GM18508 (cell line): Measurements from ENCODE around the gene ADAM10.
"Not testable (repeated sequence)": the region's sequence is repeated elsewhere in the genome, so short reads cannot be mapped to it uniquely, and the experiment has no call there.

Source experiments
- ATAC-seq: cut with Tn5 transposase; IDR thresholded peaks from one replicate; pipeline ENCODE4 v1.9.1; 2021; ENCODE audit warnings: moderate number of reproducible peaks; ENCODE audit not compliant: insufficient read depth, unreplicated experiment

Gene ADAM10

GRCh38 chr15:58749532-58750337 lies at the start of gene ADAM10:
TSS of gene ADAM10 (minus strand) at chr15:58749707. CDS start at chr15:58749534, 173 bp downstream.
- peak; percentile 41 for ATAC-seq

- no peak for ATAC-seq
Measured at GRCh38 chr15:58797505-58797904, 48.0 kb upstream of the ADAM10 start.

GRCh38 chr15:58795825-58796224 lies 46.3 kb upstream of the ADAM10 start:
- no peak for ATAC-seq

DNA sequence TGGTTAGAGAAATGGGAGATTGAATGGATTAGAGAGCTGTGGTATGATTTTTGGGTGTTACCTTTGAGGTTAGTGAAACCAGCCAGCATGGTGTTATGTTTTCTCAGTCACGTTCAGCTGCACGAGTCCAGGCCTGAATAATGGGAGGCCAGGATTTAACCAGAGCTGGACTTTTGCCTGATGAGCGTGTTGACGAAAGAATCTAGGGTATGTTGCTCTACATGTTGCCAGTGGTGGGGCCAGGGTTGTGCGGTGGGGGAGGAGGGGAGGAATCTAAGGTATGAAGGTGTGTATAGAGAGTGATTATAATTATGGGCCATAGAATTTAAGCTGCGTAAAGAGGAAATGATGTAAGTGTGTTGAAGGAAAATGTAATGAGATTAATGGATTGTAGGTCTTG lies 44.4 kb upstream of the ADAM10 start:
- no peak for ATAC-seq

DNA sequence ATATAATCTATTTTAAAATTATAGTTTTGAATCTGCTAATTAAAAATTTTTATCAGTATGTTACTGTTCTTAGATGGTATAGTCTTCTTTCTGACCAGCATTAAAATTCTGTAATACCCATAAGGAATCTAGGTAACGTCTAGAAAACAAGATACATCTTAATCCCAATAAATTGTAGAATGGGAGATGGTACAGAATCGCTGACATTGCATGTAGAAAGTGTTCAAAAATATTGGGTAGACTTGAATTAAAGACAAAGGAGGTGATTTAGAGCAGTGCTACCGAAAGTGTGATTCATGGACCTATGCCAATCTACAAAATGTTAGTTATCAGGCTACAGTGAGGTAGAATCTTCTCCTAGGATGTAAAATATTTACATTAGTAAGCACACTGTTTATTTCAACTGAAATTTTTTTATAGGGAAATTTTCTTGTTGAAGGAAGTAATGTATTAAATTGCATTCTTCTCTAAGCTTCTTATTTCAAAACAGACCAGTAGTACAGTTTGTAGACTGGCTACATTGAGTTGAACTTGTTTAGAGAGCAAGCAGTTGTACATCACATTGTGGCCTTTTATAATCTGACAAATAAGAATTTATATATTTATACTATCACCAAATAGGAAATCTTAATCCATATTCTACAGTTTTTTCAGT lies 38.7 kb upstream of the ADAM10 start:
- ATAC-seq, result no peak

GRCh38 chr15:58785355-58785754 lies 35.8 kb upstream of the ADAM10 start:
- no peak for ATAC-seq

GRCh38 chr15:58779554-58779953 lies 30.0 kb upstream of the ADAM10 start:
- ATAC-seq, result no peak

- peak; percentile 63 for ATAC-seq
Measured at GRCh38 chr15:58777107-58777506, 27.6 kb upstream of the ADAM10 start.

GRCh38 chr15:58775402-58775801 lies 25.9 kb upstream of the ADAM10 start:
- ATAC-seq, result no peak

DNA sequence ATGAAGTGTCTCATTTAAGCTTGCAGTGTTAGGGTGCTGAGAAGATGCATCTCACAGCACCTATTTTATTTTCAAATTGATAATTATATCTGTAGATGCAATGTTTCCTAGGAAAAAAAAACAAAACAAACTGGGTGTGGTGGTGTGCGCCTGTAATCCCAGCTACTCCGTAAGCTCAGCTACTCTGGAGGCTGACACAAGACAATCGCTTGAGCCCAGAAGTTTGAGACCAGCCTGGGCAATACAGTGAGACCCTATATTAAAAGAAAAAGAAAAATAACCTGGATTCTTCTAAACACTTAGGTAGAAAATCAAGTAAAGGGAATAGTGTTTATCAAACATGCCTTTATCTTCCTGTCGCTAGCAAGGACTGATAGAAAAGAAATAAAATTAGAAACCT lies 23.5 kb upstream of the ADAM10 start:
- ATAC-seq, result no peak

DNA sequence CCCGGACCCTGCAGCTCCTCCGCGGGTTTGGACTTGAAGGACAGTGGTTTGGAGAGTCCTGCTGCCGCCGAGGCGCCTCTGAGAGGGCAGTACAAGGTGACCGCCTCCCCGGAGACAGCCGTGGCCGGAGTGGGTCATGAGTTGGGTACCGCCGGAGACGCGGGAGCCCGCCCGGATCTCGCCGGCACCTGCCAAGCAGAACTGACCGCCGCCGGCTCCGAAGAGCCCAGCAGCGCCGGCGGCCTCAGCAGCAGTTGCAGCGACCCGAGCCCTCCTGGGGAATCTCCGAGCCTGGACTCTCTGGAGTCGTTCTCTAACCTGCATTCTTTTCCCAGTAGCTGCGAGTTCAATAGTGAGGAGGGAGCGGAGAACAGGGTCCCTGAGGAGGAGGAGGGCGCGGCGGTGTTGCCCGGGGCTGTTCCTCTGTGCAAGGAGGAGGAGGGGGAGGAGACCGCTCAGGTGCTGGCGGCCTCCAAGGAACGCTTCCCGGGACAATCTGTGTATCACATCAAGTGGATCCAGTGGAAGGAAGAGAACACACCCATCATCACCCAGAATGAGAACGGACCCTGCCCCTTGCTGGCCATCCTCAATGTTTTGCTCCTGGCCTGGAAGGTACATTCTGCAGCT lies 22.2 kb upstream of the ADAM10 start:
- ATAC-seq, result no peak

- ATAC-seq, result peak; percentile 64
Measured at GRCh38 chr15:58770857-58771620, 21.5 kb upstream of the ADAM10 start, which contains the start of gene MINDY2. TSS of gene MINDY2 (plus strand) at chr15:58771302. CDS start at chr15:58771396, 94 bp downstream.

DNA sequence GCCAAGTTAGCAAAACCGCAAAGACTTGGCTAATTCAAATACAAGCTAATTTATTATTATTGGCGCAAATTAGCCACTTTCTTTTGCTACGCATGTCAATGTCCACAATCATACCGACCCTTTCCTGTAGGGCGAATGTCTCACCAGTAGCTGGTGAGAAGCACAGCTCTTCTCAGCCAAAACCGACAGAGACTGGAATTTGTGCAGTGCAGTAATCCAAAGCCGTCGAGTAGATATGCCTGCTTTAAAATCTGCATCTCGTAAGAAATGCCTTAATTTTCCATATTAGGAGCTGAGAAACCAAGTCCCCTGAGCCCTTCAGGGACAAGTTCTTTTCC lies 21.0 kb upstream of the ADAM10 start:
- peak; percentile 6 for ATAC-seq

GRCh38 chr15:58768601-58769004 lies 19.1 kb upstream of the ADAM10 start:
- ATAC-seq, result not testable (repeated sequence)

DNA sequence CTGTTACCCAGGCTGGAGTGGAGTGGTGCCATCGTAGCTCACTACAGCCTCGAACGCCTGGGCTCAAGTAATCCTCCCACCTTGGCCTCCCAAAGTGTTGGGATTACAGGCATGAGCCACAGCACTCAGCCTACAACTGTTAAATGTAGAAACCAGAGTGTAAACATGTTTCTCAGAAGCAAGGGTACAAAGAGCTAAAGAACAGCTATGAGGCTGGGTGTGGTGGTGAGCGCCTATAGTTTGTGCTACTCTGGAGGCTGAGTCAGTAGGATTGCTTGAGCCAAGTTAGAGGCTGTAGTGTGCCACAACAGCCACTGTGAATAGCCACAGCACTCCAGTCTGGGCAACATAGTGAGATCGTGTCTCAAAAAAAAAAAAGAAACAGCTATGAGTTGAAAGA lies 16.8 kb upstream of the ADAM10 start:
- ATAC-seq, result no peak

DNA sequence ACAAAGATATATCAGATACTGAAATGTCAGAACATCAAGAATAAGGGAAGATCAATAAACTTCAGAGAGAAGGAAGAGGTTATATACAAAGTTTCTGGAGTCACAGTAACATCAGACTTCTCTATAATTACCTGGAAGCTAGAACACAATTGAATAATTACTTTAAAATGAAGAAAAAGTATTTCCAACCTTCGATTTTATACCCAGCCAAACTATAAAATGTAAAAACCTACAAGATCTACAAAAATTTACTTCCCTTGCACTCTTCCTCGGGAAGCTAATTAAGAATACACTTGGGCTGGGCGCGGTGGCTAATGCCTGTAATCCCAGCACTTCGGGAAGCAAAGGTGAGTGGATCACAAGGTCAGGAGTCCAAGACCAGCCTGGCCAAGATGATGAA lies 15.0 kb upstream of the ADAM10 start:
- ATAC-seq, result no peak

DNA sequence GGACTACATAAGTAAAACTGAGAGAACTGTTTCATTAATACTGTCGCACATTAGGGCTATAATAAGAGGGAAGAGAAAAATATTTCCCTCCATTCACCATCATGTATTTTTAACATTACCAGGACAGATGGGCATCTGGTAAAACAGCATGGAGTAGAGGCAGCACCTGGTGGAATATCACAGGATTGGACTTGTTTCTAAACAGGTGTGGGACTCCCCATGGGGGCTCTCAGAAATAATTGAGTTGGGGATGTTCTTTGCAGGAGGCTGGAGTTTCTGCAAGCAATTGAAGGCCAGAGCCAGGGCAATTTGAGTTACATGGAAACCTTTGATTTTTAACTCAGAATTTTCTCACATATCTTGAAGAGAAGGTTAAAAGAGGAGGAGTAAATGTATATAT lies 13.2 kb upstream of the ADAM10 start:
- ATAC-seq, result no peak

DNA sequence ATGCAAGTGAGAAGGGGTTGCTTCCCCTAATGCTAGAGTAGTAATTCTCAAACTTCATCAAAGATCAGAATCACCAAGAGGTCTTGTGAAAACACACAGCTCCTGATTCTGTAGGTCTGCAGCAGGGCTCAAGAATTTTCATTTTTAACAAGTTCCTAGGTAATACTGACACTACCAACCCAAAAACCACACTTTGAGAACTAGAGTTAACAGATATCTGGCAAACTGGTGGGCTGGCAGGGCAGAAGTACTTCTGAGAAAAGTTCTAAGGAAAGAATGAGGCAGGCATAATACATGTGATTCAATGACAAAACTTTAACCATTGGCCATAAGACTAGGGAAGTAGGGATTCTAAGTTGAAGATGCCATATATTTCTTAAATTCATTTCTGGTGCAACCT lies 12.8 kb upstream of the ADAM10 start:
- ATAC-seq, result no peak

- ATAC-seq, result no peak
Measured at GRCh38 chr15:58761010-58761388, 11.5 kb upstream of the ADAM10 start.

DNA sequence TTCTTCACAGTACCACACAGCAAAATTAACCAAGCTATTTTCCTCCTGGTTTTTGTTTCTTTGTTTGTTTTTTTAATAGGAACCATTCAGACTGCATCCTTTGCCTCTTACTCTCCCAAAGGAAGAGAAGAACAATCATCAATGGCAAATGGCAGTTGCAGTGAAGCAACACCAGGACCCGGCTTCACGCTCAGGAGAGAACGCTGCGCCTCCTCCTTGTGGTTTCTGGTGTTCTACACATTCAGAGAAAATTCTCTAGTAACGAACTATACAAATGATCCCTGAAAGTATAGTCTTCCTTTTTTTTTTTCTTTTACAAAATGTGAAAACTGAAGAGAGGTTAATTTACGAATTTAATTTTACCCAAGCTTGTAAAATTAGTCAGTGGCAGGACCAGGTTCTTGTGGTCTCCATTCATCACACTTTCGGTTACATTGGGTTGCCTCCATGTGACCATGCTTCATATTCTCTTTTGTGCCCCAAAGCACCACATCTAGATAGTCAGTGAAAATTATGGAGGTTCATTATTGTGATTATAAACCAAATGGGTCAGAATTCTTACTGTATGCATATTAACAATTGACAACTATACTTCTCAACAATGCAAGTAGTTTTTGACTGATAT lies 11.0 kb upstream of the ADAM10 start:
- no peak for ATAC-seq
